ENCODE results near the gene DMRT1.

DMRT1 gene

GRCh38 chr9:969310-970150 is 128.0 kb downstream of the DMRT1 start:
- in situ Hi-C loops (cut with HindIII; ENCODE audit: low sequenced_read_pairs): no loop called here

GRCh38 chr9:970151-970996 is 128.9 kb downstream of the DMRT1 start:
- in situ Hi-C loops (cut with HindIII; ENCODE audit: low sequenced_read_pairs): no loop called here

- in situ Hi-C loops (cut with HindIII; ENCODE audit: low sequenced_read_pairs): no loop called here
Observed at GRCh38 chr9:971901-972500, 130.5 kb downstream of the DMRT1 start.

- in situ Hi-C loops (cut with HindIII; ENCODE audit: low sequenced_read_pairs): no loop called here
Observed at GRCh38 chr9:972501-973294, 131.2 kb downstream of the DMRT1 start.

GRCh38 chr9:973295-973834 is 131.9 kb downstream of the DMRT1 start:
- in situ Hi-C loops (cut with HindIII; ENCODE audit: low sequenced_read_pairs): no loop called here

GRCh38 chr9:974031-974995 is 132.8 kb downstream of the DMRT1 start:
- in situ Hi-C loops (cut with HindIII; ENCODE audit: low sequenced_read_pairs): no loop called here

- in situ Hi-C loops (cut with HindIII; ENCODE audit: low sequenced_read_pairs): no loop called here
Observed at GRCh38 chr9:974996-975739, 133.7 kb downstream of the DMRT1 start.

GRCh38 chr9:975740-976257 is 134.3 kb downstream of the DMRT1 start:
- in situ Hi-C loops (cut with HindIII; ENCODE audit: low sequenced_read_pairs): no loop called here

- in situ Hi-C loops (cut with HindIII; ENCODE audit: low sequenced_read_pairs): no loop called here
Observed at GRCh38 chr9:976258-976942, 134.9 kb downstream of the DMRT1 start, which contains the start of gene DMRT3. DMRT3 (plus strand) TSS chr9:976655; CDS start chr9:977002, 347 bp downstream.

GRCh38 chr9:976943-977837 is 135.7 kb downstream of the DMRT1 start:
- in situ Hi-C loops (cut with HindIII; ENCODE audit: low sequenced_read_pairs): no loop called here

- in situ Hi-C loops (cut with HindIII; ENCODE audit: low sequenced_read_pairs): no loop called here
Observed at GRCh38 chr9:977838-978830, 136.6 kb downstream of the DMRT1 start.

- in situ Hi-C loops (cut with HindIII; ENCODE audit: low sequenced_read_pairs): no loop called here
Observed at GRCh38 chr9:979983-980382, 138.5 kb downstream of the DMRT1 start.

- in situ Hi-C loops (cut with HindIII; ENCODE audit: low sequenced_read_pairs): no loop called here
Observed at GRCh38 chr9:980640-981039, 139.1 kb downstream of the DMRT1 start.

GRCh38 chr9:981491-981898 is 140.0 kb downstream of the DMRT1 start:
- in situ Hi-C loops (cut with HindIII; ENCODE audit: low sequenced_read_pairs): no loop called here

GRCh38 chr9:982394-983230 is 141.1 kb downstream of the DMRT1 start:
- in situ Hi-C loops (cut with HindIII; ENCODE audit: low sequenced_read_pairs): no loop called here
